ENCODE measurements around the gene OSBPL1A. TPM values are rescaled to one million over a fixed set of nuclear protein-coding genes. Genes with fewer than 3 reads are reported as not detected.
"Not testable (repeated sequence)": the region's sequence is repeated elsewhere in the genome, so short reads cannot be mapped to it uniquely, and the experiment has no call there.

Gene OSBPL1A
- polyA plus RNA-seq, 3 donors, result 45.4 to 55.4 (median 52.0) TPM

GRCh38 chr18:24404591-24404990 lies 7.0 kb upstream of the OSBPL1A start:
- DNase-seq (ENCODE audit: extremely low read depth in 1 of 11, low read depth in 9 of 11, low spot score in 4 of 11), result no peak

GRCh38 chr18:24403076-24403475 lies 5.5 kb upstream of the OSBPL1A start:
- DNase-seq (ENCODE audit: extremely low read depth in 1 of 11, low read depth in 9 of 11, low spot score in 4 of 11), result no peak

- no peak for DNase-seq (ENCODE audit: extremely low read depth in 1 of 11, low read depth in 9 of 11, low spot score in 4 of 11)
These were observed 4.7 kb upstream of the OSBPL1A start for GRCh38 chr18:24402209-24402785.

- DNase-seq (ENCODE audit: extremely low read depth in 1 of 11, low read depth in 9 of 11, low spot score in 4 of 11), result peak in 4 of 11 donors; percentile 22 to 36 (median 24)
These were observed 3.0 kb upstream of the OSBPL1A start for GRCh38 chr18:24400587-24400986.

GRCh38 chr18:24398540-24398939 lies 916 bp upstream of the OSBPL1A start:
- DNase-seq (ENCODE audit: extremely low read depth in 1 of 11, low read depth in 9 of 11, low spot score in 4 of 11), result no peak

- peak in 8 of 11 donors; percentile 48 to 67 (median 58) for DNase-seq (ENCODE audit: extremely low read depth in 1 of 11, low read depth in 9 of 11, low spot score in 4 of 11)
These were observed 412 bp downstream of the OSBPL1A start for GRCh38 chr18:24397131-24397693.

GRCh38 chr18:24396082-24396633 lies 1.5 kb downstream of the OSBPL1A start:
- DNase-seq (ENCODE audit: extremely low read depth in 1 of 11, low read depth in 9 of 11, low spot score in 4 of 11), result no peak

GRCh38 chr18:24395049-24395795 lies 2.4 kb downstream of the OSBPL1A start:
- DNase-seq (ENCODE audit: extremely low read depth in 1 of 11, low read depth in 9 of 11, low spot score in 4 of 11), result no peak

- DNase-seq (ENCODE audit: extremely low read depth in 1 of 11, low read depth in 9 of 11, low spot score in 4 of 11), result peak in 3 of 11 donors; percentile 31 to 41 (median 33)
These were observed 8.7 kb downstream of the OSBPL1A start for GRCh38 chr18:24388957-24389356.

GRCh38 chr18:24386681-24387080 lies 10.9 kb downstream of the OSBPL1A start:
- no peak for DNase-seq (ENCODE audit: extremely low read depth in 1 of 11, low read depth in 9 of 11, low spot score in 4 of 11)

GRCh38 chr18:24381126-24381525 lies 16.5 kb downstream of the OSBPL1A start:
- DNase-seq (ENCODE audit: extremely low read depth in 1 of 11, low read depth in 9 of 11, low spot score in 4 of 11), result no peak

- no peak for DNase-seq (ENCODE audit: extremely low read depth in 1 of 11, low read depth in 9 of 11, low spot score in 4 of 11)
These were observed 17.4 kb downstream of the OSBPL1A start for GRCh38 chr18:24380163-24380747.

GRCh38 chr18:24378598-24378997 lies 19.0 kb downstream of the OSBPL1A start:
- no peak for DNase-seq (ENCODE audit: extremely low read depth in 1 of 11, low read depth in 9 of 11, low spot score in 4 of 11)

- not testable (repeated sequence) for DNase-seq (ENCODE audit: extremely low read depth in 1 of 11, low read depth in 9 of 11, low spot score in 4 of 11)
These were observed 21.1 kb downstream of the OSBPL1A start for GRCh38 chr18:24376531-24376930.

GRCh38 chr18:24373328-24373727 lies 24.3 kb downstream of the OSBPL1A start:
- DNase-seq (ENCODE audit: extremely low read depth in 1 of 11, low read depth in 9 of 11, low spot score in 4 of 11), result no peak

- no peak for DNase-seq (ENCODE audit: extremely low read depth in 1 of 11, low read depth in 9 of 11, low spot score in 4 of 11)
These were observed 25.2 kb downstream of the OSBPL1A start for GRCh38 chr18:24372279-24372872.

- no peak for DNase-seq (ENCODE audit: extremely low read depth in 1 of 11, low read depth in 9 of 11, low spot score in 4 of 11)
These were observed 27.5 kb downstream of the OSBPL1A start for GRCh38 chr18:24370120-24370519.

GRCh38 chr18:24369426-24369825 lies 28.2 kb downstream of the OSBPL1A start:
- no peak for DNase-seq (ENCODE audit: extremely low read depth in 1 of 11, low read depth in 9 of 11, low spot score in 4 of 11)

GRCh38 chr18:24368749-24369148 lies 28.9 kb downstream of the OSBPL1A start:
- no peak for DNase-seq (ENCODE audit: extremely low read depth in 1 of 11, low read depth in 9 of 11, low spot score in 4 of 11)

All from renal cortex interstitium (tissue), 11 donors.